ENCODE data around the gene CIDEB. TPM values are rescaled to one million over a fixed set of nuclear protein-coding genes. Genes with fewer than 3 reads are reported as not detected.
"Not testable (repeated sequence)": the region's sequence is repeated elsewhere in the genome, so short reads cannot be mapped to it uniquely, and the experiment has no call there.

CIDEB gene
- total RNA-seq, 1 experiment from 2014 or later, result not detected

DNA sequence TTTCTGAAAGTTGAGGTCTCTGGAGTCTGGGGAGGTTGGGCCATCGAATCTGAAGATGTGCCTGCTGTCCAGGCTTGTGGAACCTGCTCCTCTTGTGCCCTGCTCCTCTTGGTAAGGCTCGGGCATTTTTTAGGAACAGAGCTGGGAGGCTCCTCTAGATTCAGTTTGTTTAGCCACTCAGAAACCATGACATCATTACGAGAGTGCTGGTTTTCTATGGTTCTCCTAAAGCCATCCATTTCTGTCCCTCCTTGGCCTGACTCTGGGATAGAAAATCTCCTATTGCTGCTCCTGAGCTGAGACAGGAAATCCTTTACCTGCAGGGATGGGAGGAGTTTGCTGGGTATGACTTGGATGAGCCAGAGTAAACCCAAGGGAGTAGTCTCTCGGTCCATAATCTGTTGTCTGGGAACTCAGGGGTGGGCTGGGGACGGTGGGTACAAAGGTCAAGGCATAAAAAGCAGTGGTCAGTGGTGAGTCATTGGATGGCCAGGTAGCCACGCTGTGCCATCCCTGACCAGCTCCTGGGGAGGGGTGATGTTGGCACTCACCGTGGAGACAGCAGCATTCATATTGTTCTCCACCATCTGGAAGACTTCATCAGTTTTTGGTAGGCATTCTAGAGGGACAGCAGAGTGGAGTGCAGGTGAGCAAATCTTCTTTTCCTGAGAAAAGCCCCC lies 29.5 kb upstream of the CIDEB start:
- H3K36me3 ChIP-seq, result no peaks in the 10 kb centered on the region
- no peak overlapping the region for H3K4me3 ChIP-seq
- no peak for DNase-seq
- H3K9me3 ChIP-seq, result no peaks in the 10 kb centered on the region
- no peaks in the 10 kb centered on the region for H3K27me3 ChIP-seq

DNA sequence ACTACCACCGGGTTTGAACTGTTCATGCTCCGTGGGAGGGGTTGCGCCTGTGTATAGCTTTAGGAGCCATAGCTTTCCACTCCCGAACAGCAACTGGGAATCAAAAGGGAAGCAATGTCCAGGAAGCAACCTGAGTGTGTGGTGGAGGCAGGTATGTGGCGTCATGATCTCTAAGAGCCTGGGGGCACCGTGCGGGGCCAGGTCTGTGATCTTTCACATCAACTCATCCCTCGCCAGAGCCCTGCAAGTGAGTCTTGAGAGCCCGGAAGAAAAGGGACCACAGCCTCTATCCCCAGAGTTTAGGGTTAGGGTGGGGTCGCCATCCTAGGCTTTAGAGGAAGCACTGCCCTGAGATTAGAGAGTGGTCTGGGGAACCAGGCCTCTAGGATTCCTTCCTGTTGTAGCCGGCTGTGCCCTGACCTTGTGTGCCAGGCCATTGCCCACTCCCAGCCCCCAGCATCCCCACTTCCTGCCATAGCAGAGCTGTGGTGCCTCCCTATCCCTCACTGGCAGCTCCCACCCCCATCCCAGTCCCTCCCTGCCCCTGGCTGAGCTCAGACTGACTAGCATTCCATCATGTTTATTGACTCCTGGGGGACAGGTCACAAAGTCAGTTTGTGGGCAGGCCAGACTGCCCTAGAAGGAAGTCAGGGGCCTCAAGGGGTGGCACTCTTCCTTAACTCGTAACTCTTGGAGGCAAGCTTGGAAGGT lies 27.8 kb upstream of the CIDEB start:
- no peak for DNase-seq
- no peaks in the 10 kb centered on the region for H3K27me3 ChIP-seq
- H3K4me3 ChIP-seq, result no peak overlapping the region
- H3K9me3 ChIP-seq, result no peaks in the 10 kb centered on the region
- no peaks in the 10 kb centered on the region for H3K36me3 ChIP-seq

DNA sequence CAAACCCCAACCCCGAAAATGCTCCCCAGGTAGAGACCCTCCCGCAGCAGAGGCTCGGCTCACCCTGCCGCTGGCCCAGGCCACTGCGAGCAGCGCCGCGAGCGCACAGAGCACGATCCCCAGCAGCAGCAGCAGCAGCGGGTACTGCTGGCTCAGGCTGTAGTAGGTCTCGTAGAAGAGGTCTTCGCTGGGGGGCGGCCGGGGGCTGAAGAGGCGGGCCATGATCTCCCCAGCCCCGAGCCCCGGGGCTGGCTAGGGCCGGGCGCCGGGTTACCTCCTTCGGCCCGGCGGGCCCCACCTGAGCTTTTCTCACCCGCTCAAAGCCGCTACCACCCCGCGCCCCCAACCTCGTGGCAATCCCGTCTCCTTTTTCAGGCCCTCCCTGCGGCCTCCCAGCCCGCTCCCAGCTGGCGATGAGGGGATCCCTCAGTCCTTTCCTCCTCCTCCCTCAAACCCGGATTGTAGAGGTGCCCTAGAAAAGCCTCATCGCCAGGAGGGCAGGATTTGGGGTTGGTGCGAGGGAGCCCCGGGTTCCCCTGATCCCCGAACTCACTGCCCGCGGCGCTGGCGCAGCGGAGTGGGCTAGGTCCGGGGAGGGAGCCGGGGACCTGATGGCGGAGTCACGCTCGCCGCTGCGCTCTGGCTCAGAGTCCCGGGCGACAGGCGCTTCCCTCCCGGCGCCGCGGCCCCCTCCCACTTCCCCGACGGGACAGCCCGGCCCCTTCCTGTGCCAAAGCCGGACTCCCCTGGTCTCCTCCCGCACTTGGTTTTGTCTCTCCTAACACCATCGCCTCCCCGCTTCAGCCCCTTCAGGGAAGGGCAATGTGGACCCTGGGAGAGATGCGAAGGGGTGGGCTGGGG lies 26.9 kb upstream of the CIDEB start, which contains the start of gene ADCY4:
Gene ADCY4, minus strand, starts transcription at position 641 of the 861 bp plus-strand sequence. Its CDS starts 419 bp downstream, at position 222.
- no peaks in the 10 kb centered on the region for H3K27me3 ChIP-seq
- no peaks in the 10 kb centered on the region for H3K9me3 ChIP-seq
- DNase-seq, result no peak
- peak within 1 kb of the TSS; percentile 30 for H3K4me3 ChIP-seq
- no peaks in the 10 kb centered on the region for H3K36me3 ChIP-seq

DNA sequence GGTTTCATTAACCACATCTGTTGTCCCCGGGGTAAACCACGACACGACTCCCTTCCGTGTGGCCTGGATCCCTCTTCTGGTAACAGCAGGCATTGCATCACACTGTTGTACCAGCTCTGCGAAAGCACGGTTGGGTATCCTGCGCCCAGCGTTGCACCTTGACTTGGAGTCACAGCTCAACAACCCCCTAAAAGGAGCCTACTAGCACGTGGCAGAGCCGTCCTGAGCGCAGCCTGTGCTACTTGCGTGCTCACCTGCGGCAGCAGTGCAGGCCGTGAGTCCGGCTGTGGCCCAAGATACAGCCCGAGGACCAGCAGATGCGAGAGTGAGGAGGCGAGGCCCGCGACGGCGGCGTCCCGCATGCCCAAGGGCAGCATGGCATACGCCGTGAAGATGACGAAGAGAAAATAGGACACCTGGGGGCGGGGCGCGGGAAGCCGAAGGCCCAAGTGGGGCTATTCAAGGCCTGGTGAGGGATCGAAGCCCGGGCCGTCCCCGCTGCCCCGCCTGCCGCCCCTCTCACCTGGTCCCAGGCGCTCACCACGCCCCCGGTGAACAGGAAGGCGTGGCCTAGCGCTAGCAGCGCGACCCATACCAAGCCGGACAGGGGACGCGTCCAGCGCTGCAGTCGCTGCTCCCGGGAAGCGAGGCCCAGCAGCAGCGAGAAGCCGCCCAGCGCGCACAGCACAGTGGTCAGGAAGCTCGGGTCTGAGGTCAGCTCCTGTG lies 24.7 kb upstream of the CIDEB start:
- no peaks in the 10 kb centered on the region for H3K9me3 ChIP-seq
- H3K4me3 ChIP-seq, result no peak overlapping the region
- DNase-seq, result peak; percentile 14
- H3K27me3 ChIP-seq, result no peaks in the 10 kb centered on the region
- H3K36me3 ChIP-seq, result no peaks in the 10 kb centered on the region

DNA sequence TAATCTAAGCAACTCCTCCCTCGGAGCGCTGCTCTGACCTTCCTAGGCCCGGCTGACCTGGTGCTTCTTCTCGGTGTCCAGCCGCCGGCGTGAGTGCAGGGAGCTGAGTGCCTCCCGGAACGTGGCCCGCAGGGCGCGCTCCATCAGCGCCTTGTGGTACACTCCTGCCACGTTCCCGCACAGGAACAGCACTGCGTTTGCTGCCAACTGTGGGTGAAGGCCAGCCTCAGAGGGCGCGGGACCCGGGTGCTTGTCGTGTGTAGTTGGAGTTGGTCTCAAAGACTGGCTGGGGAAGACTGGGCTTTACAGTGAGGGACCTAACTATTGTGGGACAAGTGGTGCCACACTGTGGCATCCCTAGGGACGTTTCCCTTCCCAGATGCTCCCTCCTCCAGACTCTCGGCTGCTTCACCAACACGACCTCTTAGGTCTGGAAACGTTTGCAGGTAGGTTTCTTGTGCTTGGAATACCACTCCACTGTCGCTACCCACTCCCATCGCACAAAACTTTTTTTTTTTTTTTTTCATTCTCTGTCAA lies 24.0 kb upstream of the CIDEB start:
- no peaks in the 10 kb centered on the region for H3K27me3 ChIP-seq
- H3K4me3 ChIP-seq, result no peak overlapping the region
- H3K36me3 ChIP-seq, result no peaks in the 10 kb centered on the region
- DNase-seq, result no peak
- no peaks in the 10 kb centered on the region for H3K9me3 ChIP-seq

DNA sequence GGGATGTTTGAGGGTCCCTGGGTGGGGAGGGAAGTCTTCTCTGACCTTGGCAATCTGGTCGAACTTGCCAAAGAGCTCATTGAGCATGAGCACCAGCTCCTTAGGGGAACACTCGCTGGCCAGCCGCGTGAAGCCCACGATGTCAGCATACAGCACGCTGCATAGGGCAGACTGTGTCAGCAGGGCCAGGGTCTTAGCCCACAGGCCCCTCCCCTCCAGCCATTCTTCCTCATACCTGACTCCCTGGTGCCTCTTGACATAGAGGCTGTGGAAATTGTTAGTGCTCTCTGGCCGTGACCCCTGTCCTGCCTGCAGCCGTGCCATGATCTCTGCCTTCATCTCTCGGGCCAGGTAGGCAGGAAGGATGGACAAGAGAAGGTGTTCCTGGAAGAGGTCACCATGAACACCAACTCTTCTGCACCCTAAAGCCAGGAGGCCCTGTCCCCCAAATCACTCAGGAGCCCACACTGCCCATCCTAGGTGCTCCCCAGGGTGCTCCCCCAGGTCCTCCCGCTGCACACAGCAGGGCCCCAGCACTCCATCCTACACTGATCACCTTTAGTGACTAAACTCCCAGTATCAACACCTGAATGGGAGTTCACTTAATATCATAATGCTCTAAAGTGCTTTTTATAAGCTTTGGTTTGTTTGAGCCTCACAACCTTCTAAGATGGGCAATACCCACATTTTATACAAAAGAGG lies 23.3 kb upstream of the CIDEB start:
- H3K9me3 ChIP-seq, result no peaks in the 10 kb centered on the region
- no peaks in the 10 kb centered on the region for H3K36me3 ChIP-seq
- DNase-seq, result no peak
- no peaks in the 10 kb centered on the region for H3K27me3 ChIP-seq
- no peak overlapping the region for H3K4me3 ChIP-seq

DNA sequence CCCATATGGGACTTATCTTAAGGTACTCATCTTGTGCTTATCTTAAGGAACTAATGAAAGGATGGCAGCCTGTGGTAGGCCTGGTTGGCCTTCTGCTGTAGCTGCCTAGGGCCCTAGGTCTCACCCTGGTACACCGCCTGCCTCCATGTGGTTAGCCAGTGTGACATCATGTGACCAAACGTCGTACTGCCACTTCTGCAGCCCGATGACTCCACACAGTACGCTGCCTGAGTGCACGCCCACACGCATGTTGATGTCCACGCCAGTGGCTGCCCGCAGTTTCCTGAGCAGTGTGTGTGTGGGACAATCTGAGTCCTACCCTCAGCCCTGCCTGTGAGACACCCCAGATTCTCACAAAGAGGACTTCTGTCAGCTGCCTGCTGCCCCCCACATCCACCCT lies 22.0 kb upstream of the CIDEB start:
- no peaks in the 10 kb centered on the region for H3K36me3 ChIP-seq
- DNase-seq, result no peak

DNA sequence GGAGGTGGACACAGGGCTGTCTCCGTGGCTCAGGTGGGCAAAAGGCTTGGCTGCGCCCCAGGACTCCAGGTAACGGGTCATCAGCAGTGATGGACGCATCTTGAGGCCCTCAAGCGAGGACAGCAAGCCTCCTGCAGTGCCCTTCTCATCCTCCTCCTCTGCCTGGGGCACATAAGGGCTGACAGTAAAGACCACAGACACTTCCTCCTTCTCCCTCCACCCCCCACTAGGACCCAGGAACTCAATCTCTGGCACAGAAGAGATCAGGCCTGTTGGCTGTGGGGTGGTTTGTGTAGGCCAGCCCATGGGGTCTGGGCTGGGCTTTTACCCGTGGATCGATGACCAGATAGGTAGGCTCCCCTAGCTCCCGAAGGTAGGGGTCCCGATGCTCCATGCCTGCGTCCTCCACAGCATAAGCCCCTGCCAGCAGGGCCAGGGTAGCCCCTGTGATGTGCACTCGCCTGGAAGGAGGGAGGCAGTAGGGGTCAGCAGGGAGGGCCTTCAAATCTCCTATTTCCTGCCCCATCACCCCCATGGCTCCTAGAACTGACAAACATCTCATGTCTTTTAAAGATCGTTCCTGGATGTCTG lies 21.4 kb upstream of the CIDEB start:
- H3K9me3 ChIP-seq, result no peaks in the 10 kb centered on the region
- no peaks in the 10 kb centered on the region for H3K36me3 ChIP-seq
- no peak for DNase-seq
- no peak overlapping the region for H3K4me3 ChIP-seq
- no peaks in the 10 kb centered on the region for H3K27me3 ChIP-seq

More for the DNA sequence above, 22.0 kb upstream of the CIDEB start:
- Histone ChIP-seq H3K9me3 (no peaks in the 10 kb centered on the region), H3K4me3 (no peak overlapping the region), H3K27me3 (no peaks in the 10 kb centered on the region)

DNA sequence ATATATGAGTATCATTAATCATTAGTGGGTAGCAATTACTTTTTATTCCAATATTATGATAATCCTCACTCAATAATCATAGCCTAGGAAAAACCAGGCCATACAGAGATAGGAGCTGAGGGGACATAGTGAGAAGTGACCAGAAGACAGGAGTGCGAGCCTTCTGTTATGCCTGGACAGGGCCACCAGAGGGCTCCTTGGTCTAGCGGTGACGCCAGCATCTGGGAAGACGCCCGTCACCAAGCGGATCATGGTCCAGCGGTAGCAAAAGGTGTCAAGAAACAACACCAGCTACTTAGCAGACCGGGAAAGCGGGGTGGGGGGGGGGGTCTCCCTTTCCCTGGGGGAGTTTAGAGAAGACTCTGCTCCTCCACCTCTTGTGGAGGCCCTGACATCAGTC lies 20.1 kb upstream of the CIDEB start:
- H3K9me3 ChIP-seq, H3K36me3 ChIP-seq, H3K4me3 ChIP-seq, H3K27me3 ChIP-seq: not testable (repeated sequence)
- peak; percentile 31 for DNase-seq

DNA sequence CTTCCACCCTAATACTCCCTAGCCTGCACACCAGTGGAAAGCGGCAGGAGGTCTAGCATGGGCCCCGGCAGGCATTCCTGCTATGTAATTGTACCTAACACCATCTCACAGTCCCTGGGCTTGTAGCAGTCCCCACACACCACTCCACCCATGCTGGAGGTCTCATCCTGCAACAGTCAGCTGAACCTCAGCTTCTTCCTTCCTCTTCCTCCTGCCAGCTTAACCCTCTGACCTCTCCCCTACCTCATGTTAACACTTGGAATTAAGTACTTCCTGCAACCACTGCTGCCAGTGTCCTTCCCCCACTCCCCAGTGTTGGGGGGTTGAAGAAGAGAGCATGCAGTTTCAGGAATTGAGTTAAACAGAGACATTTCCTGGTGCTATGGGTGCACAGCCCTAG lies 19.5 kb upstream of the CIDEB start:
- no peaks in the 10 kb centered on the region for H3K27me3 ChIP-seq
- DNase-seq, result no peak
- no peaks in the 10 kb centered on the region for H3K9me3 ChIP-seq
- H3K4me3 ChIP-seq, result no peak overlapping the region
- H3K36me3 ChIP-seq, result no peaks in the 10 kb centered on the region

DNA sequence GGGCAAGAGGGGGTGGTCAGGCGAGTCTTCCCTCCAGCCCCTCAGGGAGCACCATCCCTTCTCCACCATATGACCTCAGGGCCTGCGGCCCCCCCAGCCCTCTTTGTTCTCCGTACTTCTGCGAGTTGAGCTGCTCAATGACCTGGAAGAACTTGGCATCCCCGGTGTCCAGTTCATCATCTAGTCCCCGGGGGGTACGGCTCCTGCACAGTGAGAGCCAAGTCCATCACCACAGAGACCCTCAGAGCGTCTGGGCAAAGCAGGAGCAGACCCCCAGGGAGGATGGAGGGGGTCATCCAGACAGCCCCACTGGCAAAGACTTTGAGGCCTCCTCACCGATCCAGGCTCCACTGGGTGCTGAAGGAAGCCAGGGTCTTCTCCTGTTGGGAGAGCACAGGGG lies 18.2 kb upstream of the CIDEB start:
- Histone ChIP-seq H3K36me3 (no peaks in the 10 kb centered on the region), H3K4me3 (no peak overlapping the region), H3K9me3 (no peaks in the 10 kb centered on the region), H3K27me3 (no peaks in the 10 kb centered on the region)
- DNase-seq, result no peak

DNA sequence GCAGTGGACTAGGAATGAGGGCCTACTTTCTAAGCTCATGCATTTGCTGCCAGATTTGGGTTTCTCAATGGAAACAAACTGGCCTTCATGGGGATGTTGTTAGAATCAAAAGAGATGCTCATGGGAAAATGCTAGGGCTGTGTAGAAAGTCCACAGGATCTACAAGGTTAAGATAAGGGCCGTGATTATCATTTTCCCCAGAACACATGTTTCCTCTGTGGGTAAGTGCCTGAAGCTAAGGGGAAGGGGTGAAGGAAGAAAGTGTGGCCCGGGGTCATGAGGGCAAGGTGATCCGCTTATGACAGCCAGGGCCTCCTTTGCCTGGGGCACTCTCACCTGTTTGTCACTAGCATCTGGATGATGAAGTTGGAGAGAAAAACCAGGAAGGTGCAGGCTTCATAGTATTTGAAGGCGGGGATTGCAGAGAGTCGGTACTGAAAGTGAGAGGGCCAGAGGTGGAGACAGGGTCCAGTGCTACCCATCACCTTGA lies 17.3 kb upstream of the CIDEB start:
- no peaks in the 10 kb centered on the region for H3K27me3 ChIP-seq
- H3K36me3 ChIP-seq, result no peaks in the 10 kb centered on the region
- H3K4me3 ChIP-seq, result no peak overlapping the region
- no peaks in the 10 kb centered on the region for H3K9me3 ChIP-seq
- DNase-seq, result no peak

DNA sequence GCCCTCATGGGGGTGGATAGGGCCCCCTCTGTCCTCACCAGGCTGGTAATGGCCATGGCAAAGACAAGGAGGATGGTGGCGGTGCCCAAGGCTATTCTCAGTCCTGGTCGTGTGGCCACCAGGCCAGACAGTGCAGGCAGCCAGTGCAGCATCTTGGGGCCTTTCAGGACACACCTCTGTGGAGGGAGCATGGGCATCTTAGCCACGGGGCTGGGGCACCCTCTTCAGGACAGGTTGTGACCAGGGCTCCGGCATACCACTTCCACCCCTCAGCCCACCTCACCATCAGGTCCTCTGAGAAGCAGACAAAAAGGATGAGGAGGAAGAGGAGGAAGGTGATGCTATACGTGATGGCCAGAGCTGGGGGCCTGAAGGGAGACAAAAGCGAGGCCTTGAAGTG lies 16.2 kb upstream of the CIDEB start:
- Histone ChIP-seq H3K9me3 (no peaks in the 10 kb centered on the region), H3K27me3 (no peaks in the 10 kb centered on the region), H3K36me3 (no peaks in the 10 kb centered on the region), H3K4me3 (no peak overlapping the region)
- DNase-seq, result no peak

DNA sequence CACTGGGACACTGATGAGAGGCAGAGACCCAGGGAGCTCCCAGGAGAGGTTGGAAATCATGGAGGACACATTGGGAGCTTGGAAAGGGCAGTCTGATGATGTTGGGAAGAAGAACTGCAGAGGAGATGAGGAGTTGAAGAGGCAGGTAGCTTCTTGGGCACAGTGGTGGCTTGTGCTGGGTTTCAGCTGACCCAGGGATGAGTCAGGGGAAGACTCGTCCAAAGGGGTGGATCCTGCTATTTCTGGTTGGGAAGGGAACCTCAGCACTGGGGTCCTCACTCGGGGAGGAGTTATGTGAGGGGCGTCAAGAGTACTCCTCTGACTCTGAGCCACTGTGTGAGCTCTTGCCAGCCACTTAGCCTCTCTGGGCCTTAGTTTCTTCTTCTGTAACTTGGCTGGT lies 15.6 kb upstream of the CIDEB start:
- Histone ChIP-seq H3K27me3 (no peaks in the 10 kb centered on the region), H3K36me3 (no peaks in the 10 kb centered on the region), H3K9me3 (no peaks in the 10 kb centered on the region), H3K4me3 (no peak overlapping the region)
- DNase-seq, result no peak

DNA sequence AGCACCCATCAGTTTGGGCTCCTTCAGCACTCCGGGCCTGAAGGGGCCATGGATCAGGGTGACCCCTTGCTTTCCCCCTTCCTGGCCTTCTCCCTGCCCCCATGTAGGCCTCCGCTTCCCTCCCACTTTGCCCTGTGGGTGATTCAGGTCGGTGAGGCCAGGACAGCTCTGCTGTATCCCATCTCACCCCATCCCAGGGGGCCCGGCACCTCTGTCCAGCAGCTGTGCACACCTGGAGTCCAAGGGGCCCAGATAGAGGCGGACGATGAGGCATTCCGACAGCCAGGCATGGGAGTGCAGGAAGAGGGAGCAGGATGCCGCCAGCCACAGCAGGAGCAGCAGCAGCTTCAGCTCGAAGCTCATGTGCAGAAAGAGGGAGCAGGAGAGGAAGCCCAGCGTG lies 14.9 kb upstream of the CIDEB start:
- DNase-seq, result no peak
- H3K9me3 ChIP-seq, result no peaks in the 10 kb centered on the region
- H3K4me3 ChIP-seq, result no peak overlapping the region
- no peaks in the 10 kb centered on the region for H3K36me3 ChIP-seq
- no peaks in the 10 kb centered on the region for H3K27me3 ChIP-seq

Data from MG63 (cell line).